ENCODE data around the gene TGIF2.

TGIF2 gene

GRCh38 chr20:36540551-36541211 lies 32.7 kb upstream of the TGIF2 start:
- no peaks in the 10 kb centered on the region for H3F3A ChIP-seq (ENCODE audit: insufficient read depth, low read length)
- no peaks in the 10 kb centered on the region for H3K9me3 ChIP-seq (ENCODE audit: low read length)
- peaks cover 8% of the 10 kb centered on the region for H3K4me1 ChIP-seq (ENCODE audit: insufficient read depth, low read length, severe bottlenecking)
- no peaks in the 10 kb centered on the region for H3K79me2 ChIP-seq (ENCODE audit: insufficient read depth, low read length)
- H3K36me3 ChIP-seq (ENCODE audit: insufficient read depth, low read length), result no peaks in the 10 kb centered on the region
- H4K20me1 ChIP-seq (ENCODE audit: insufficient read depth, low read length), result no peaks in the 10 kb centered on the region
- H3K4me3 ChIP-seq (ENCODE audit: low read depth, low read length, poor library complexity, severe bottlenecking), result no peak overlapping the region
- H3K4me2 ChIP-seq (ENCODE audit: low read length), result peak overlapping the region; percentile 35; the same call in 1 of the 2 replicates
- no peak overlapping the region for H3K27ac ChIP-seq (ENCODE audit: low read depth, low read length, poor library complexity, severe bottlenecking)
- H3K9ac ChIP-seq (ENCODE audit: low read length), result no peak overlapping the region
- no peak overlapping the region for H2AFZ ChIP-seq (ENCODE audit: low read length)
- H3K9me2 ChIP-seq (ENCODE audit: low read depth, low read length), result no peaks in the 10 kb centered on the region
- H3K27me3 ChIP-seq (ENCODE audit: insufficient read depth, low read length), result no peaks in the 10 kb centered on the region
- TF ChIP-seq EZH2 (IDR thresholded peaks at IDR 0.05; ENCODE audit: borderline replicate concordance, low read length), result no peak
- TF ChIP-seq CTCF (IDR thresholded peaks at IDR 0.05; ENCODE audit: low read length), result no peak

- Histone ChIP-seq H3K9me2 (ENCODE audit: low read depth, low read length) (no peaks in the 10 kb centered on the region), H3K27ac (ENCODE audit: low read depth, low read length, poor library complexity, severe bottlenecking) (no peak within 1 kb of the TSS), H3K27me3 (ENCODE audit: insufficient read depth, low read length) (no peaks in the 10 kb centered on the region), H3F3A (ENCODE audit: insufficient read depth, low read length) (no peaks in the 10 kb centered on the region), H2AFZ (ENCODE audit: low read length) (no peak within 1 kb of the TSS), H3K4me3 (ENCODE audit: low read depth, low read length, poor library complexity, severe bottlenecking) (no peak within 1 kb of the TSS), H3K36me3 (ENCODE audit: insufficient read depth, low read length) (no peaks in the 10 kb centered on the region), H3K9ac (ENCODE audit: low read length) (no peak within 1 kb of the TSS), H3K79me2 (ENCODE audit: insufficient read depth, low read length) (no peaks in the 10 kb centered on the region), H3K9me3 (ENCODE audit: low read length) (no peaks in the 10 kb centered on the region), H3K4me1 (ENCODE audit: insufficient read depth, low read length, severe bottlenecking) (peaks cover 8% of the 10 kb centered on the region), H3K4me2 (ENCODE audit: low read length) (peak within 1 kb of the TSS; percentile 35), H4K20me1 (ENCODE audit: insufficient read depth, low read length) (no peaks in the 10 kb centered on the region)
- no peak for TF ChIP-seq EZH2 (IDR thresholded peaks at IDR 0.05; ENCODE audit: borderline replicate concordance, low read length)
- TF ChIP-seq CTCF (IDR thresholded peaks at IDR 0.05; ENCODE audit: low read length), result no peak
Observed at GRCh38 chr20:36541227-36541767, 32.1 kb upstream of the TGIF2 start, which contains the start of gene MYL9. Gene MYL9, plus strand, starts transcription at chr20:36541519. Its CDS starts 3,366 bp downstream, at chr20:36544885.

- Histone ChIP-seq H3K79me2 (ENCODE audit: insufficient read depth, low read length) (no peaks in the 10 kb centered on the region), H3F3A (ENCODE audit: insufficient read depth, low read length) (no peaks in the 10 kb centered on the region), H3K36me3 (ENCODE audit: insufficient read depth, low read length) (no peaks in the 10 kb centered on the region), H3K9me2 (ENCODE audit: low read depth, low read length) (no peaks in the 10 kb centered on the region), H3K4me2 (ENCODE audit: low read length) (peak overlapping the region; percentile 35), H3K9ac (ENCODE audit: low read length) (no peak overlapping the region), H4K20me1 (ENCODE audit: insufficient read depth, low read length) (no peaks in the 10 kb centered on the region), H3K27me3 (ENCODE audit: insufficient read depth, low read length) (no peaks in the 10 kb centered on the region), H3K9me3 (ENCODE audit: low read length) (no peaks in the 10 kb centered on the region), H2AFZ (ENCODE audit: low read length) (no peak overlapping the region), H3K4me3 (ENCODE audit: low read depth, low read length, poor library complexity, severe bottlenecking) (no peak overlapping the region), H3K4me1 (ENCODE audit: insufficient read depth, low read length, severe bottlenecking) (peaks cover 8% of the 10 kb centered on the region), H3K27ac (ENCODE audit: low read depth, low read length, poor library complexity, severe bottlenecking) (no peak overlapping the region)
- TF ChIP-seq CTCF (IDR thresholded peaks at IDR 0.05; ENCODE audit: low read length), result peak; percentile 36; the same call in 1 of the 2 replicates
- no peak for TF ChIP-seq EZH2 (IDR thresholded peaks at IDR 0.05; ENCODE audit: borderline replicate concordance, low read length)
Observed at GRCh38 chr20:36541768-36542488, 31.5 kb upstream of the TGIF2 start.
